Islet precursor cell (in vitro differentiated cells): ENCODE results near the gene RGR.

Experiments used
- DNase-seq: peaks from one replicate; pipeline ENCODE4 v3.0.0-alpha.2; 2018

RGR gene

GRCh38 chr10:84224411-84225028, 20.3 kb upstream of the RGR start:
- peak; percentile 70 for DNase-seq

- DNase-seq = no peak
Observed at GRCh38 chr10:84225427-84226173, 19.3 kb upstream of the RGR start, which contains the start of gene LRIT2. Gene LRIT2 (minus strand): TSS chr10:84225544. CDS start chr10:84225520, 24 bp downstream.

GRCh38 chr10:84226616-84227015, 18.2 kb upstream of the RGR start:
- DNase-seq = no peak

GRCh38 chr10:84227810-84228209, 17.0 kb upstream of the RGR start:
- DNase-seq = no peak

GRCh38 chr10:84230359-84230758, 14.5 kb upstream of the RGR start:
- no peak for DNase-seq

- DNase-seq = no peak
Observed at GRCh38 chr10:84232376-84232775, 12.5 kb upstream of the RGR start.

GRCh38 chr10:84233940-84234339, 10.9 kb upstream of the RGR start:
- DNase-seq = no peak

- no peak for DNase-seq
Observed at GRCh38 chr10:84234479-84234878, 10.4 kb upstream of the RGR start.

GRCh38 chr10:84235096-84235495, 9.8 kb upstream of the RGR start:
- no peak for DNase-seq

GRCh38 chr10:84236807-84237198, 8.1 kb upstream of the RGR start:
- DNase-seq = no peak

GRCh38 chr10:84237199-84238051, 7.4 kb upstream of the RGR start:
- peak; percentile 70 for DNase-seq

- no peak for DNase-seq
Observed at GRCh38 chr10:84238909-84239308, 5.9 kb upstream of the RGR start.

- no peak for DNase-seq
Observed at GRCh38 chr10:84241185-84241790, 3.6 kb upstream of the RGR start, which contains the start of gene LRIT1. Gene LRIT1 (minus strand): TSS chr10:84241546. CDS start chr10:84241439, 107 bp downstream.

- DNase-seq = peak; percentile 76
Observed at GRCh38 chr10:84243759-84244158, 1.1 kb upstream of the RGR start.

- peak; percentile 32 for DNase-seq
Observed at GRCh38 chr10:84247496-84247895, 2.6 kb downstream of the RGR start.

GRCh38 chr10:84248794-84249193, 3.9 kb downstream of the RGR start:
- DNase-seq = no peak

- DNase-seq = peak; percentile 38
Observed at GRCh38 chr10:84254552-84255478, 10.0 kb downstream of the RGR start.

GRCh38 chr10:84256510-84257342, 11.9 kb downstream of the RGR start:
- DNase-seq = peak; percentile 82

- no peak for DNase-seq
Observed at GRCh38 chr10:84257343-84258020, 12.6 kb downstream of the RGR start.

- peak; percentile 73 for DNase-seq
Observed at GRCh38 chr10:84258034-84258695, 13.3 kb downstream of the RGR start.
